HL-60 (cell line): Measurements from ENCODE around the gene EFTUD2.
A peak's percentile ranks its signal among the peaks of the same experiment; 100 is the strongest.

Source experiments
- DNase-seq, 2 experiments: peaks; one replicate each; pipeline ENCODE4 v3.0.0-alpha.2; 2010 to 2020; ENCODE audit warnings: low read depth in 1 of 2, low spot score in 1 of 2
- H3K27ac ChIP-seq: fragments of 250-450 bp; sonication (Bioruptor Pico); replicated peaks from 2 replicates; pipeline ENCODE4 v1.5.1; 2020; ENCODE audit warnings: mild to moderate bottlenecking, moderate library complexity
- H3K27me3 ChIP-seq: fragments of 250-450 bp; sonication (Bioruptor Pico); 2 replicates; pipeline ENCODE4 v1.5.1; 2021; ENCODE audit warnings: mild to moderate bottlenecking, moderate library complexity; ENCODE audit not compliant: insufficient read depth, poor library complexity, severe bottlenecking
- H3K4me3 ChIP-seq: replicated peaks from 2 replicates; pipeline ENCODE4 v1.5.1; 2011; ENCODE audit warnings: mild to moderate bottlenecking, control low read depth, low read length; ENCODE audit not compliant: insufficient read depth
- CTCF ChIP-seq: IDR thresholded peaks from one replicate; pipeline ENCODE4 v1.5.1; 2011; ENCODE audit warnings: low read length, control low read depth, inconsistent platforms; ENCODE audit not compliant: insufficient read depth
- GABPA ChIP-seq: IDR thresholded peaks from 2 replicates; pipeline ENCODE4 v1.6.1; 2012; ENCODE audit warnings: low read depth
- POLR2AphosphoS5 ChIP-seq: IDR thresholded peaks from 2 replicates; pipeline ENCODE4 v1.6.1; 2012; ENCODE audit warnings: low read depth
- REST ChIP-seq: IDR thresholded peaks from 2 replicates; pipeline ENCODE4 v1.6.1; 2012; ENCODE audit warnings: low read depth; ENCODE audit not compliant: insufficient replicate concordance
- SPI1 ChIP-seq: IDR thresholded peaks from 2 replicates; pipeline ENCODE4 v1.6.1; 2012; ENCODE audit warnings: low read depth, mild to moderate bottlenecking, borderline replicate concordance

EFTUD2 gene

GRCh38 chr17:44881145-44881544 lies 18.1 kb downstream of the EFTUD2 start:
- TF ChIP-seq SPI1 = no peak
- TF ChIP-seq POLR2AphosphoS5 = no peak
- no peak for TF ChIP-seq GABPA
- TF ChIP-seq REST = no peak
- Histone ChIP-seq H3K4me3 (no peak overlapping the region), H3K27ac (no peak overlapping the region), H3K27me3 (no peaks in the 10 kb centered on the region)
- no peak for DNase-seq

- no peak for TF ChIP-seq REST
- no peak for TF ChIP-seq CTCF
- no peak for TF ChIP-seq POLR2AphosphoS5
- TF ChIP-seq GABPA = no peak
- TF ChIP-seq SPI1 = no peak
- H3K27me3 ChIP-seq = no peaks in the 10 kb centered on the region
- no peak overlapping the region for H3K4me3 ChIP-seq
- no peak overlapping the region for H3K27ac ChIP-seq
- DNase-seq = no peak
Observed at GRCh38 chr17:44880062-44880461, 19.2 kb downstream of the EFTUD2 start.

GRCh38 chr17:44879376-44879775 lies 19.9 kb downstream of the EFTUD2 start:
- no peak overlapping the region for H3K4me3 ChIP-seq
- no peak for DNase-seq
- TF ChIP-seq POLR2AphosphoS5 = no peak
- no peaks in the 10 kb centered on the region for H3K27me3 ChIP-seq
- no peak overlapping the region for H3K27ac ChIP-seq

GRCh38 chr17:44878627-44879221 lies 20.5 kb downstream of the EFTUD2 start:
- H3K27ac ChIP-seq = no peak overlapping the region; the same call in 1 of the 2 replicates
- no peaks in the 10 kb centered on the region for H3K27me3 ChIP-seq
- no peak for TF ChIP-seq GABPA
- no peak for TF ChIP-seq SPI1
- TF ChIP-seq CTCF = peak; percentile 29
- TF ChIP-seq REST = no peak
- TF ChIP-seq POLR2AphosphoS5 = no peak
- DNase-seq = peak in 1 of 2 experiments; percentile 13
- H3K4me3 ChIP-seq = no peak overlapping the region
